ENCODE data around the gene RASGRF1.

DNA sequence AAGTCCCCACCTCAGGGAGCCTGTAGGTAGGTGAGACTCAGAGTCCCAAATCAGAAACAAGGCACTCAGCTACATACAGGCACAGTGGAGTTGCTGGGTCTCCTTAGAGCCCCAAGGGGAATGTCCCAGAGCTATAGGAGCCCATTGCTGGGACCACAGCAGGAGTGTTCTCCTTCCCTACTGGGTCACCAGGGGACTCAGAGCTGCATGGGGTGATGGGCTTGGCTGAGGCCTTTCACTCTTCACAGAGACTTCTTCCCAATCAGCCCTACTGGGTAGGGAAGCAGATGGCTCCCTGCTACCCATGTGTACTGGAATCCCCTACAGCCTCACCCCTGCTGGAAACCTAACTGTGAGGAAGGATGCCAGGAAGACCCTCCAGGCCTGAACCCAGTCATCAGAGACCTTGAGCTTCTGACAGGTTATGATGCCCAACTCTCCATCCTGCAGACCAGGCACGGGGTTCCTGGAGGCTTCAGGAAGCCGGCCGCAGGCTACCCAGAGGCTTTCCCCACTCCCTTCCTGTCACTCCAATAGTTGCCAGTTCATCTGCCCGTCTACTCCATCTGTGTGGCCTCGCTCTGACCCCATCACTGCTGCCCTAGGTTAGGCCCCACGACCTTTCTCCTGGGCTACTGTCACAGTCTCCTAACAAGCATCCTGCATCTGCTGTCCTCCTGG, 24.0 kb downstream of the RASGRF1 start:
- TF ChIP-seq, protein P1, sequence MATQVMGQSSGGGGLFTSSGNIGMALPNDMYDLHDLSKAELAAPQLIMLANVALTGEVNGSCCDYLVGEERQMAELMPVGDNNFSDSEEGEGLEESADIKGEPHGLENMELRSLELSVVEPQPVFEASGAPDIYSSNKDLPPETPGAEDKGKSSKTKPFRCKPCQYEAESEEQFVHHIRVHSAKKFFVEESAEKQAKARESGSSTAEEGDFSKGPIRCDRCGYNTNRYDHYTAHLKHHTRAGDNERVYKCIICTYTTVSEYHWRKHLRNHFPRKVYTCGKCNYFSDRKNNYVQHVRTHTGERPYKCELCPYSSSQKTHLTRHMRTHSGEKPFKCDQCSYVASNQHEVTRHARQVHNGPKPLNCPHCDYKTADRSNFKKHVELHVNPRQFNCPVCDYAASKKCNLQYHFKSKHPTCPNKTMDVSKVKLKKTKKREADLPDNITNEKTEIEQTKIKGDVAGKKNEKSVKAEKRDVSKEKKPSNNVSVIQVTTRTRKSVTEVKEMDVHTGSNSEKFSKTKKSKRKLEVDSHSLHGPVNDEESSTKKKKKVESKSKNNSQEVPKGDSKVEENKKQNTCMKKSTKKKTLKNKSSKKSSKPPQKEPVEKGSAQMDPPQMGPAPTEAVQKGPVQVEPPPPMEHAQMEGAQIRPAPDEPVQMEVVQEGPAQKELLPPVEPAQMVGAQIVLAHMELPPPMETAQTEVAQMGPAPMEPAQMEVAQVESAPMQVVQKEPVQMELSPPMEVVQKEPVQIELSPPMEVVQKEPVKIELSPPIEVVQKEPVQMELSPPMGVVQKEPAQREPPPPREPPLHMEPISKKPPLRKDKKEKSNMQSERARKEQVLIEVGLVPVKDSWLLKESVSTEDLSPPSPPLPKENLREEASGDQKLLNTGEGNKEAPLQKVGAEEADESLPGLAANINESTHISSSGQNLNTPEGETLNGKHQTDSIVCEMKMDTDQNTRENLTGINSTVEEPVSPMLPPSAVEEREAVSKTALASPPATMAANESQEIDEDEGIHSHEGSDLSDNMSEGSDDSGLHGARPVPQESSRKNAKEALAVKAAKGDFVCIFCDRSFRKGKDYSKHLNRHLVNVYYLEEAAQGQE (IDR thresholded peaks at IDR 0.05; ENCODE audit: unreplicated experiment): no peak
- no peak for TF ChIP-seq JUNB (IDR thresholded peaks at IDR 0.05; ENCODE audit: unreplicated experiment)
- TF ChIP-seq POLR2AphosphoS5 (IDR thresholded peaks at IDR 0.05; ENCODE audit: low read depth): no peak
- TF ChIP-seq, protein P2, sequence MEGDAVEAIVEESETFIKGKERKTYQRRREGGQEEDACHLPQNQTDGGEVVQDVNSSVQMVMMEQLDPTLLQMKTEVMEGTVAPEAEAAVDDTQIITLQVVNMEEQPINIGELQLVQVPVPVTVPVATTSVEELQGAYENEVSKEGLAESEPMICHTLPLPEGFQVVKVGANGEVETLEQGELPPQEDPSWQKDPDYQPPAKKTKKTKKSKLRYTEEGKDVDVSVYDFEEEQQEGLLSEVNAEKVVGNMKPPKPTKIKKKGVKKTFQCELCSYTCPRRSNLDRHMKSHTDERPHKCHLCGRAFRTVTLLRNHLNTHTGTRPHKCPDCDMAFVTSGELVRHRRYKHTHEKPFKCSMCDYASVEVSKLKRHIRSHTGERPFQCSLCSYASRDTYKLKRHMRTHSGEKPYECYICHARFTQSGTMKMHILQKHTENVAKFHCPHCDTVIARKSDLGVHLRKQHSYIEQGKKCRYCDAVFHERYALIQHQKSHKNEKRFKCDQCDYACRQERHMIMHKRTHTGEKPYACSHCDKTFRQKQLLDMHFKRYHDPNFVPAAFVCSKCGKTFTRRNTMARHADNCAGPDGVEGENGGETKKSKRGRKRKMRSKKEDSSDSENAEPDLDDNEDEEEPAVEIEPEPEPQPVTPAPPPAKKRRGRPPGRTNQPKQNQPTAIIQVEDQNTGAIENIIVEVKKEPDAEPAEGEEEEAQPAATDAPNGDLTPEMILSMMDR (conservative IDR thresholded peaks at IDR 0.05; ENCODE audit: low read depth in 2 of 2): no peak
- TF ChIP-seq EZH2phosphoT487 (IDR thresholded peaks at IDR 0.05; ENCODE audit: unreplicated experiment): no peak
- no peak for TF ChIP-seq EZH2 (IDR thresholded peaks at IDR 0.05; ENCODE audit: low read depth, unreplicated experiment)
- no peak for TF ChIP-seq STAT1 (IDR thresholded peaks at IDR 0.05; ENCODE audit: unreplicated experiment)
- no peak for TF ChIP-seq CREB1 (CRISPR knock-in tag; IDR thresholded peaks at IDR 0.05; ENCODE audit: low read depth)
- TF ChIP-seq, protein P3, sequence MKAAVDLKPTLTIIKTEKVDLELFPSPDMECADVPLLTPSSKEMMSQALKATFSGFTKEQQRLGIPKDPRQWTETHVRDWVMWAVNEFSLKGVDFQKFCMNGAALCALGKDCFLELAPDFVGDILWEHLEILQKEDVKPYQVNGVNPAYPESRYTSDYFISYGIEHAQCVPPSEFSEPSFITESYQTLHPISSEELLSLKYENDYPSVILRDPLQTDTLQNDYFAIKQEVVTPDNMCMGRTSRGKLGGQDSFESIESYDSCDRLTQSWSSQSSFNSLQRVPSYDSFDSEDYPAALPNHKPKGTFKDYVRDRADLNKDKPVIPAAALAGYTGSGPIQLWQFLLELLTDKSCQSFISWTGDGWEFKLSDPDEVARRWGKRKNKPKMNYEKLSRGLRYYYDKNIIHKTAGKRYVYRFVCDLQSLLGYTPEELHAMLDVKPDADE (IDR thresholded peaks at IDR 0.05): no peak
- TF ChIP-seq ZNF331 (CRISPR knock-in tag; IDR thresholded peaks at IDR 0.05; ENCODE audit: low read depth): no peak
- no peak for TF ChIP-seq ZNF114 (CRISPR knock-in tag; IDR thresholded peaks at IDR 0.05)

All from GM23338 (cell line).